Stimulated activated CD4-positive, alpha-beta T cell treated with anti-CD3 and anti-CD28 coated beads, Interleukin-15, amount 100 ng/mL, for 24 hours (primary cell): ENCODE measurements around the gene ZBTB38.

Experiments used
- DNase-seq: peaks from one replicate; pipeline ENCODE4 v3.0.0-alpha.2; 2020

Gene ZBTB38

DNA sequence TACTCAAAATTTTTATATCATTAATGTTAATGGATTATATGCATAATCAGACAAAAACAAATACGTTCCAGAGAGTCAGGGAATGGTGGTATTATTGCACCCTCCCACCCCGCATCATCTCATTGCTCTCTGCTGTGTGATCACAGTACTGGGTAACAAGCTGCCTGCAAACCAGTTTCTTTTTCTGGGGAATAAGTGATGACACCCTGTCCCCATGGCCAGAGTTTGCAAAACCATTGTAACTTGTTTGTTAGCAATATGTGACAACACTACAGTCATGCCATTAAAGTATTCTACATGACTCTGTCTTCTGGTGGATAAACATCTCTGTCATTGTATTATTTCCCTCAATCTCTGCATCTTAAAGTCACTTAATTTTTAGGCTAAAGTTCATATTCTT, 39.5 kb downstream of the ZBTB38 start:
- no peak for DNase-seq

DNA sequence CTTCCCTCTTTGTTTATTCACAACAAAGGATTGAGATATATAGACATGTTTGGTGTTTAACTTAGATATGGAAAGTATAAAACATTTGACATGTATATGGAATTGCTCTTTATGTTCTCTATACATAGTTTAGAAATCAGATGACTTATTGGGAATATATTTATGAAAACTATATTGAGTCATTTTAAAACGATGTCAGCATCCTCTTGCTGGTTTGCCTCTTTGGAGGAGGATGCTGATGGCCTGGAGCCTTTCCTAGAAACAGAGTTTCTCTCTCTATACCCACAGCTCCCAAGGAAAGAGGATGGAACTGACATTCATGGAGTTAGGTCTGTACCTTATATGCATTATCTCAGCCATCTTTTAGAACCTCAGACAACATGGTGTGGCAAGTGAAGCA, 40.3 kb downstream of the ZBTB38 start:
- DNase-seq: no peak

DNA sequence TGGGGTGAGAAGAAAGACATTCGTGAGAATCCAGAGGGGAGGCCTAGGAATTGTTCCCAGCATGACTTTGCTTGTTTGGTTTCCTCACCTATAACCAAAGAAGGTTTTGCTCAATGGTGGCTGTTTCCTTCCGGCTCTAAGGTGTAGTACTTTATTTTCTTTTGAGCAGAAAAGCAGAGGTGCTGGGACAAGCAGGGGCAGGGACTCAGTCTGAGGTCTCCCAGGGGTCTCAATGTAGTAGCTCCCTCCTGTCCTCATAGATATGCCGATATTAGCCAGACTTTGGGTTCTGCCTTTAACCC, 41.6 kb downstream of the ZBTB38 start:
- no peak for DNase-seq

DNA sequence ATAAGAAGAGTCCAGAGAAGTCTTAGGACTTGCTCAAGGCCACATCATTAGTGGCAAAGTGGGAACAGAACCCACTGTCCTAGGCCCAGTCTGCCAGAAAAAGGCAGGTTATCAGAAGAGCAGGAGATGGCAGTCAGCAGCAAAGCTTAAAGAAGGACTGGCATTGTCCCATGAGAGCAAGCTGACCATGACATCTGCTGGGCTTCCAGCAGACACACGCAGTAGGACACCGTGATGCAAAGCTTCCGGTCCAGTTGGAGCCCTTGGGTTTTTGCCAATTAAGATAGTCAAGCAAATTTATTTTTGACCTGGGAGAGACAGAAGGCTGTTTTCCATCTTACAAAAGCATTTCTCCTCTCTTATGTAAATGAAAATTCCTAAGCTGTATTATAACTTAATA, 42.1 kb downstream of the ZBTB38 start:
- DNase-seq: no peak

DNA sequence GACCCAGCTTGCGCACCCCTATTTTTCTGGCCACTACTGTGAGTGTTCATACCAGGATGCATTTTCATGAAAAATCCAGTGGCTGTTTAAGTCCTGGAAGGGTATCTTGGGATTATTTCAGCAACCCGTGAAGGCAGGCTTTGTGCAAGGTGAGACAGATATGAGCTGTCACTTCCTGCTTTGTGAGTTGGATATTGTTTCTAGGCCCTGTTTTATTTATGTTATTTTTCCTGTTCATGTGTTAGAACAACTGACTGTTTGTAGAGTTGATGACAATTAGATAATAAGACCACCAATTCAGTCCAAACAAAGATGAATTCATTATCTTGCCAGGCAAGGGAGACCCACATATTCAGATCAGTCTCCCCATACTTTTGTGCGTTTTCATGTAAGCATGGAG, 42.5 kb downstream of the ZBTB38 start:
- no peak for DNase-seq

DNA sequence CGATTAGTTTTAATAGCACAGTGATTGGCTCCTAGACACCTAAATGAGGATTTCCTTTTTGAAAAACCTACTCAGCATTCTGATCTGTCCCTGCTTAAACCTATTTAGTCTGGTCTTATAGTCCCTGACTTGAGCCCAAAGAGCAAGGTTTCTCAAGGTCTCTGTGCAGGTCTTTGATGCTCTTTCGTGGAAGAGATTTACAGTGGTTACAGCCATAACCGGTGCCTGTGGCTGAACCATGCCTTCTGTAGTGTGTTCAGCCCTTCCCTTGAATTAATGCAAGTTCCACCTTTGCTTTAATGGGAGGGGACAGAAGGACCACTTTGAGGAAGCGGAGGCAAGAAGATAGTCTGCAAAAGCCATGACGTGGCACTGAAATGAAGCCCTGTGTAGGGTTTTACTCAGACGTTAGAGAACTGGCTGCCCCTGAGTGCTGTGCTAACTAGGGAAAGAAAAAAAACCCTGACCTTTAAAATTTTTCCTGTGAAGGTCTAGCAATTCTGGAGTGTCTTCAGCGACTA, 43.0 kb downstream of the ZBTB38 start:
- peak; percentile 49 for DNase-seq

DNA sequence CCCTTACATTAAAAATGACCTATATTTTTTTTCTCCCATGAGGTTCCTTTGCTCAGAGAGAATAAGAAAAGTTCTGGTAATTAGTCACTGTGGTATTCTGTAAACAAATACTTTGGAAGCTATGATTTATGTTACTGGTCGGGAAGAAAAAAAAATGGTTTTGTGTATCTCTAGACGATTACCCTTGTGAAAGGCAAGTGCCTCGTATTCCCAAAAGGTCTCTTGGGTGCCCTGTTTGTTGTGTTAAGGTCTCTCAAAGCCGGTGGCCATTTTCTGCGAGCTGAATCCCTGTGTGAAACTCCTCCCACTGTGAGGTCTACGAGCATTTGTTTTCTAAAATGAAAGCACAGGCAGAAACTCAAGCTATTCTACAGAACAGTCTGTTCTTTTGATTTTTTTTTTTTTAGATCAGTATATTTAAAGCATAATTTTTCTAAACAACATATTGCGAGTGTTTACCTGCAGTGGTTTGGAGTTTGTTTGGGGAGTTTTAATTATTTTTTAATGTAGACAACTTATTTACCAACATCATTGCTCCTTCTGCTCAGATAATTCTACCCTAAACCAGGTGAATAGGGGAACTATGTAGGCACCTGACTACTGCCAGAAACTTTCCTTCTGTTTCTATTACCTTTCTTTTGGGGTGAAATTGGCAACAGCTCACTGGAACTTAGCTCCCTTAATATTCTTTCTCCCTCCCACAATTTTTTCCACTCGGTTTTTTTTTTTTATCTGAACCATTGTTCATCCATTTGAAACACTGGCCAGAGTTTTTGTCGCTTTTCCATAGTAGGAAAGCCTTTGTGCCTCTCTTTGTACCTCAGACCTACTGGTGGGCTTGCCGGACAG, 44.0 kb downstream of the ZBTB38 start:
- peak; percentile 53 for DNase-seq

DNA sequence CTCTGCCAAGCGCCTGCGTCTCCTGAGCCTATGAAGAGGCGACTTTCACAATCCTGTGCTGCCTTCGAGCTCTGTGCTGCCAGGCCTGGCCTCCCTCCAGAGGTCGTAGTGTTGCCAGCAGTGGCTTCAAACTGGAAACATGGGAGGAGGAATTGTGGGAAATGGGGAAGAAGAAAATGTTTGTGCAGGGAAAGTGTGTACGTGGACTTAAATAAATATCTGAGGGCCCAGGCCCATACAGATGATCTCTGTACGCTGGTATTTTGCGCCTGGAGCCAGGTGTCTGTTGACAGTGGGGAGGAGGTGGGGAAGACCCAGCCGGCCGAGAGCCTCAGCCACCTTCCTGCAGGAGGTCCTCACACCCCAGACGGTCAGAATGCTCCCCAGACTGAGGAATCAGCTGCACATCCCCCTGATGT, 44.6 kb downstream of the ZBTB38 start:
- DNase-seq: no peak

DNA sequence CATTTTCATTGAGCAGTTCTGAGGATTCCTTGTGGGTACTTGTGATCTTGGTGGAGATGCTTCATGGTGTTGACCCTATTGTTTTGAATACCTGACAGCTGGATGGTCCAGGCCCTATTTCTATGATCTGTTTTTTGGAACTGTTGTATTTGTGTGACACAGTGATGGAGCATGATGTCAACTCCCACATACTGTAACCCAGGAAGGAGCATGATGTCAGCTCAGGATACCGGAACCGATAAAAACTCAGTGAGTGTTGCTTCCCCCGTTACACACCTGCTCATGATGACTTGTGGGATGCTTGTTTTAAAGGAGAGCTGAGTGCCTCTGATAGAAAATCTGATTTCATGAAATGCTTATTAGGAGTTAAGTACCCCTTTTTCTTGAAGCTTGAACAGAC, 45.1 kb downstream of the ZBTB38 start:
- peak; percentile 30 for DNase-seq

DNA sequence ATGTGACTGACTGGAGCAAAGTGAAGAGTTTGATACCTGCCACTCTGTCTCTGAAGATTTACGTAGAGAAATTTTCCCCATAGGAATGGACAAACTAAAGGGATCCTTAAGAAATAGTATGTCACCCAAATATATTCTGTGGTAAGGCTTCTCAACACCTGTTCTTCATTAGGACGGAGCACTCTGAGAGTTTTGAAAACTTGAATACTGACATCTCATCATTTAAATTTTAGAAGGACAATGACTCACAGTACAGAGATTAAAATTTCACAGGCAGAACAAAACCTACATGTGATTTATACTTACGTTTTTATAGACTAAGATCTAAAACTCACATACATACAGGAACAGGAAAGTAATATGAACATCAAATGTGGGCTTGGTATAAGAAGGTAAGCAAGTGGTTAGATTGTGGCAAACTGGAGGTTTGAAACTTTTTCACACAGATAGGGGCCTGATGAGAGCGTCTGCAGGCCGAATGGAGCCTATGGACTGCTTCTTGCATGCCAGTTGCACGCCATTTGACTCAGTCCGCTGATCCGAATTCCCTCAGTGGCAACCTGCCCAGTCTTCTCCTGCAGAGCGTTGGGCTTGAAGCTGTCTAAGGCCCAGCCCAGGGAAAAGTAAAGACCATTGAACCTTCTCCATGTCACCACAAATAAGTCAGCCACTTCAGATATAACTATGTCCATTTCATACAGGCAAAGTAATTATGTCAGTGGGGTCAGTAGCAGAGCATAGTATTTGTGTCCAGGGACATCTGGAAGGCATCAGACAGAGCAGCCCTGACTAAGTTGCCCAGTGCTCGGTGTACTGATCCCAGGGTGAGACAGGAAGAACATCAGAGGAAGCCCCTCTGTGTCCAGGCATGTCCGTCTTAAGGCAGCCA, 45.7 kb downstream of the ZBTB38 start:
- DNase-seq: peak; percentile 52

DNA sequence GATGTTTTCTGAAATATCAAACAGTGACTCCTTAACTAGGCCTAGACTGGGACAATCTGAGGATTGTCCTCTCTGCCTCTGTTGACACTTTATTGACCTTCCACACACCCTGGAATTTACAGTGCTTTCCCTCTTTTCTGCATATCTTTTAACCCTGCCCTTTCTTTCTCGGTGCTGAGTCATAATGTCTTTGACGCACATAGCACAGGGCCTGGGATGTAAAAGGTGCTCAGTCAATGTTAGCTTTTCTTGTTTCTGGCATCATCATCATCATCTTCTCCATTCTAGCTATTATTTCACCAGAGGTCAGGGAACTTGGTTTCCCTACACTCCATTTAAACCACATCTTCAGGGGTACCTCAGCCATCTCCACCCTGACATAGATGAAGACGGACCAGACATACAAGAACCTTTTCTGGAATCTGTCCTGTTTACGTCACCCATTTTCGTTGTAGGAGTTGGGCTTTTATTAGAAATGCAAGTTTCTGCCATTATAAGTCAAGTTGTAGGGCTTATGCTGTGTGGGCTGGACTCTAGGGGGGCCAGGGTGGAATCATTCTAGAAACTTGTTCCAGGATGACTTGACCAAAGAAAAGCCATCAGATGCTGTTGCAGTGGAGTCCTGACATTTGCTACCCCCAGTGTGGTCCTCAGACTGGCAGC, 46.6 kb downstream of the ZBTB38 start:
- peak; percentile 14 for DNase-seq

DNA sequence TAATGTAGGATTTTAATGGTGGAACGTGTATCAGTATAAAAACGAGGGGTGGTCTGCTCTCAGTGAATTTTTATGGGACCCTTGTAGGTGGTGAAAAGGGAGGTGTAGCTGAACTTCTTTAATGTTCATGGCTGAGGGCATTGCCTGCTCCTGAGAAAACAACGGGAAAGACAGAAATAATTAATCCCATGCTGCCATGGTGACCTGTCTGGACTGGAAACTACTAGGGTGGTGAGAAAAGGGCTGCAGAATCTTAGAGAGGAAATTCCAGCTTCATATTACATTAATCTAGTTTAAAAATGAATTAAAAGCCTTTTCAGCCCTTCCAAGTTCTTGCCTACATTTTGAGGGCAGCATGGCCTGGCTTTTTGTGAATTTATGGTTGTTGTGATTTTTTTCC, 47.6 kb downstream of the ZBTB38 start:
- no peak for DNase-seq
